GM12878 (cell line): Measurements from ENCODE around the gene SLCO4C1.

Experiments used
- ATF2 ChIP-seq: IDR thresholded peaks from 2 replicates; pipeline ENCODE4 v1.6.1; 2012; ENCODE audit warnings: low read length, inconsistent platforms
- ATF7 ChIP-seq: fragments of 450-650 bp; IDR thresholded peaks from 2 replicates; pipeline ENCODE4 v1.6.1; 2016; ENCODE audit warnings: low read depth, mild to moderate bottlenecking
- CHD2 ChIP-seq: IDR thresholded peaks from 2 replicates; pipeline ENCODE4 v1.6.1; 2011; ENCODE audit warnings: low read depth, low read length, improper control_type of control experiment, borderline replicate concordance
- ESRRA ChIP-seq: IDR thresholded peaks from 2 replicates; pipeline ENCODE4 v1.6.1; 2012; ENCODE audit warnings: mild to moderate bottlenecking, low read length, improper control_type of control experiment
- ETV6 ChIP-seq, 2 experiments: fragments of 450-650 bp in 1 of 2; IDR thresholded peaks in 1 of 2; conservative IDR thresholded peaks in 1 of 2; 2 replicates each; pipeline ENCODE4 v1.6.1; 2014; ENCODE audit warnings: antibody characterized with exemption in 1 of 2, borderline replicate concordance in 1 of 2, low read depth in 1 of 2, mild to moderate bottlenecking in 1 of 2, moderate library complexity in 1 of 2
- EZH2 ChIP-seq: IDR thresholded peaks from 2 replicates; pipeline ENCODE4 v1.6.1; 2012; ENCODE audit warnings: low read depth, mild to moderate bottlenecking, control low read depth, inconsistent platforms, low read length, borderline replicate concordance; ENCODE audit not compliant: control insufficient read depth
- GABPA ChIP-seq: IDR thresholded peaks from 2 replicates; pipeline ENCODE4 v1.6.1; 2014; ENCODE audit warnings: antibody characterized with exemption, low read depth, mild to moderate bottlenecking, inconsistent platforms
- HDAC2 ChIP-seq: fragments of 200-600 bp; sonication (generic); IDR thresholded peaks from 2 replicates; pipeline ENCODE4 v1.6.1; 2017
- MAX ChIP-seq: IDR thresholded peaks from 2 replicates; pipeline ENCODE4 v1.6.1; 2012; ENCODE audit warnings: low read depth, low read length, improper control_type of control experiment
- NFYA ChIP-seq: IDR thresholded peaks from 2 replicates; pipeline ENCODE4 v1.6.1; 2011; ENCODE audit warnings: low read depth, mild to moderate bottlenecking, low read length, improper control_type of control experiment, borderline replicate concordance
- POLR2A ChIP-seq: IDR thresholded peaks from 2 replicates; pipeline ENCODE4 v1.6.1; 2011; ENCODE audit warnings: low read depth, mild to moderate bottlenecking, low read length
- SREBF2 ChIP-seq: IDR thresholded peaks from 2 replicates; pipeline ENCODE4 v1.6.1; 2012; ENCODE audit warnings: mild to moderate bottlenecking, low read length
- TF ChIP-seq, protein P1 (sequence below): fragments of 450-650 bp; IDR thresholded peaks from 2 replicates; pipeline ENCODE4 v1.6.1; 2017; ENCODE audit warnings: mild to moderate bottlenecking
- TF ChIP-seq, protein P2 (sequence below), 3 experiments: IDR thresholded peaks in 2 of 3; conservative IDR thresholded peaks in 1 of 3; 2 replicates each; pipeline ENCODE4 v1.5.1; 2011; ENCODE audit warnings: low read depth in 3 of 3, low read length in 3 of 3, mild to moderate bottlenecking in 3 of 3, control low read depth in 2 of 3, moderate library complexity in 2 of 3, inconsistent platforms in 1 of 3, mixed read lengths in 1 of 3; ENCODE audit not compliant: control insufficient read depth in 2 of 3, insufficient read depth in 1 of 3; ENCODE audit errors: extremely low read depth in 1 of 3

- TF ChIP-seq, protein P1, sequence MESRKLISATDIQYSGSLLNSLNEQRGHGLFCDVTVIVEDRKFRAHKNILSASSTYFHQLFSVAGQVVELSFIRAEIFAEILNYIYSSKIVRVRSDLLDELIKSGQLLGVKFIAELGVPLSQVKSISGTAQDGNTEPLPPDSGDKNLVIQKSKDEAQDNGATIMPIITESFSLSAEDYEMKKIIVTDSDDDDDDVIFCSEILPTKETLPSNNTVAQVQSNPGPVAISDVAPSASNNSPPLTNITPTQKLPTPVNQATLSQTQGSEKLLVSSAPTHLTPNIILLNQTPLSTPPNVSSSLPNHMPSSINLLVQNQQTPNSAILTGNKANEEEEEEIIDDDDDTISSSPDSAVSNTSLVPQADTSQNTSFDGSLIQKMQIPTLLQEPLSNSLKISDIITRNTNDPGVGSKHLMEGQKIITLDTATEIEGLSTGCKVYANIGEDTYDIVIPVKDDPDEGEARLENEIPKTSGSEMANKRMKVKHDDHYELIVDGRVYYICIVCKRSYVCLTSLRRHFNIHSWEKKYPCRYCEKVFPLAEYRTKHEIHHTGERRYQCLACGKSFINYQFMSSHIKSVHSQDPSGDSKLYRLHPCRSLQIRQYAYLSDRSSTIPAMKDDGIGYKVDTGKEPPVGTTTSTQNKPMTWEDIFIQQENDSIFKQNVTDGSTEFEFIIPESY: no peak
- TF ChIP-seq ETV6 (conservative IDR thresholded peaks at IDR 0.05 in 1 of 2, IDR thresholded peaks at IDR 0.05 in 1 of 2; ENCODE audit: borderline replicate concordance in 1 of 2, low read depth in 1 of 2) (no peak), GABPA (no peak), HDAC2 (no peak), POLR2A (no peak), SREBF2 (no peak), NFYA (no peak), ATF7 (no peak), MAX (no peak), CHD2 (no peak), ATF2 (no peak), EZH2 (no peak), ESRRA (no peak)
- TF ChIP-seq, protein P2, sequence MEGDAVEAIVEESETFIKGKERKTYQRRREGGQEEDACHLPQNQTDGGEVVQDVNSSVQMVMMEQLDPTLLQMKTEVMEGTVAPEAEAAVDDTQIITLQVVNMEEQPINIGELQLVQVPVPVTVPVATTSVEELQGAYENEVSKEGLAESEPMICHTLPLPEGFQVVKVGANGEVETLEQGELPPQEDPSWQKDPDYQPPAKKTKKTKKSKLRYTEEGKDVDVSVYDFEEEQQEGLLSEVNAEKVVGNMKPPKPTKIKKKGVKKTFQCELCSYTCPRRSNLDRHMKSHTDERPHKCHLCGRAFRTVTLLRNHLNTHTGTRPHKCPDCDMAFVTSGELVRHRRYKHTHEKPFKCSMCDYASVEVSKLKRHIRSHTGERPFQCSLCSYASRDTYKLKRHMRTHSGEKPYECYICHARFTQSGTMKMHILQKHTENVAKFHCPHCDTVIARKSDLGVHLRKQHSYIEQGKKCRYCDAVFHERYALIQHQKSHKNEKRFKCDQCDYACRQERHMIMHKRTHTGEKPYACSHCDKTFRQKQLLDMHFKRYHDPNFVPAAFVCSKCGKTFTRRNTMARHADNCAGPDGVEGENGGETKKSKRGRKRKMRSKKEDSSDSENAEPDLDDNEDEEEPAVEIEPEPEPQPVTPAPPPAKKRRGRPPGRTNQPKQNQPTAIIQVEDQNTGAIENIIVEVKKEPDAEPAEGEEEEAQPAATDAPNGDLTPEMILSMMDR (IDR thresholded peaks at IDR 0.05 in 2 of 3, conservative IDR thresholded peaks at IDR 0.05 in 1 of 3; ENCODE audit: control insufficient read depth in 2 of 3, extremely low read depth in 1 of 3, insufficient read depth in 1 of 3, low read depth in 3 of 3, low read length in 3 of 3): no peak
Measured at GRCh38 chr5:102211165-102211564, 84.9 kb downstream of the SLCO4C1 start.
